Measurements from ENCODE around the gene BANF1. TPM values are rescaled to one million over a fixed set of nuclear protein-coding genes. Genes with fewer than 3 reads are reported as not detected.
"Not testable (repeated sequence)": the region's sequence is repeated elsewhere in the genome, so short reads cannot be mapped to it uniquely, and the experiment has no call there.

BANF1 gene
- total RNA-seq, 2 donors from 2014 or later: 44.4 to 62.3 TPM

GRCh38 chr11:66008468-66009101, 6.3 kb downstream of the BANF1 start:
- peaks cover 5% of the 10 kb centered on the region for H3K4me1 ChIP-seq
- no peak for ATAC-seq
- 53 to 71% methylated on average over 10 of the region's 10 CpGs for WGBS, 2 donors
- H3K36me3 ChIP-seq (replicated peaks in 1 of 2; ENCODE audit: insufficient read depth in 1 of 2, low read depth in 2 of 2): no peaks in the 10 kb centered on the region
- no peak for DNase-seq
- intact Hi-C loops (cut with DNase I): no loop called here
- no peak overlapping the region for H3K27ac ChIP-seq
- H3K4me3 ChIP-seq: no peak overlapping the region
- H3K27me3 ChIP-seq: no peaks in the 10 kb centered on the region
- no peak for TF ChIP-seq CTCF (IDR thresholded peaks at IDR 0.05)
- TF ChIP-seq POLR2A (IDR thresholded peaks at IDR 0.05): no peak
- no peaks in the 10 kb centered on the region for H3K9me3 ChIP-seq

GRCh38 chr11:66010036-66010435, 7.7 kb downstream of the BANF1 start:
- H3K27ac ChIP-seq; H3K36me3 ChIP-seq (replicated peaks in 1 of 2; ENCODE audit: insufficient read depth in 1 of 2, low read depth in 2 of 2); H3K4me1 ChIP-seq; intact Hi-C loops (cut with DNase I); ATAC-seq; H3K4me3 ChIP-seq; H3K27me3 ChIP-seq; H3K9me3 ChIP-seq; DNase-seq: not testable (repeated sequence)
- WGBS, 2 donors: 71 to 80% methylated on average over 4 of the region's 4 CpGs

GRCh38 chr11:66011239-66011784, 9.0 kb downstream of the BANF1 start:
- DNase-seq: peak; percentile 43 to 76 (median 54)
- WGBS, 2 donors: 8 to 32% methylated on average over 2 to 14 of the region's 14 CpGs
- Histone ChIP-seq H3K36me3 (replicated peaks in 1 of 2; ENCODE audit: insufficient read depth in 1 of 2, low read depth in 2 of 2) (no peaks in the 10 kb centered on the region), H3K27ac (peak overlapping the region in 3 of 4 donors; percentile 45 to 51 (median 49)), H3K27me3 (no peaks in the 10 kb centered on the region), H3K9me3 (no peaks in the 10 kb centered on the region), H3K4me1 (no peaks in the 10 kb centered on the region), H3K4me3 (no peak overlapping the region)
- intact Hi-C loops (cut with DNase I): no loop called here
- peak; percentile 78 for ATAC-seq
- no peak for TF ChIP-seq POLR2A (IDR thresholded peaks at IDR 0.05)
- TF ChIP-seq CTCF (IDR thresholded peaks at IDR 0.05): no peak

- no peaks in the 10 kb centered on the region for H3K4me1 ChIP-seq
- TF ChIP-seq POLR2A (IDR thresholded peaks at IDR 0.05) (no peak), CTCF (IDR thresholded peaks at IDR 0.05) (no peak)
- DNase-seq (no peak), ATAC-seq (peak; percentile 31)
- 6% methylated on average over 61 of the region's 61 CpGs; no CpG with 5 or more reads in 1 of the 2 donors for WGBS, 2 donors
- H3K27me3 ChIP-seq: no peaks in the 10 kb centered on the region
- no peaks in the 10 kb centered on the region for H3K36me3 ChIP-seq (replicated peaks in 1 of 2; ENCODE audit: insufficient read depth in 1 of 2, low read depth in 2 of 2)
- peak within 1 kb of the TSS in 3 of 4 donors; percentile 45 to 51 (median 49) for H3K27ac ChIP-seq
- no peak within 1 kb of the TSS for H3K4me3 ChIP-seq
- intact Hi-C loops (cut with DNase I): no loop called here
- H3K9me3 ChIP-seq: no peaks in the 10 kb centered on the region
Observed at GRCh38 chr11:66011785-66012303, 9.5 kb downstream of the BANF1 start, which contains the start of gene CST6. Gene CST6 (plus strand): TSS chr11:66012008. CDS start chr11:66012045, 37 bp downstream.

GRCh38 chr11:66012371-66012945, 10.2 kb downstream of the BANF1 start:
- WGBS, 2 donors: 38 to 65% methylated on average over 4 to 11 of the region's 12 CpGs
- no peaks in the 10 kb centered on the region for H3K9me3 ChIP-seq
- no peaks in the 10 kb centered on the region for H3K4me1 ChIP-seq
- ATAC-seq (no peak), DNase-seq (no peak)
- no peak overlapping the region for H3K27ac ChIP-seq
- no peak for TF ChIP-seq CTCF (IDR thresholded peaks at IDR 0.05)
- no peak for TF ChIP-seq POLR2A (IDR thresholded peaks at IDR 0.05)
- H3K4me3 ChIP-seq: no peak overlapping the region
- no peaks in the 10 kb centered on the region for H3K27me3 ChIP-seq
- H3K36me3 ChIP-seq (replicated peaks in 1 of 2; ENCODE audit: insufficient read depth in 1 of 2, low read depth in 2 of 2): no peaks in the 10 kb centered on the region
- intact Hi-C loops (cut with DNase I): no loop called here

All from body of pancreas (tissue), 4 donors.